Glutamatergic neuron (in vitro differentiated cells): ENCODE results near the gene MTREX. TPM values are rescaled to one million over a fixed set of nuclear protein-coding genes. Genes with fewer than 3 reads are reported as not detected.
A peak's percentile ranks its signal among the peaks of the same experiment; 100 is the strongest.

Source experiments
- DNase-seq: peaks from one replicate; pipeline ENCODE4 v3.0.0; 2022
- H3K27ac Mint-ChIP-seq: one replicate; pipeline ENCODE4 v1.8.0; 2020; ENCODE audit warnings: mild to moderate bottlenecking, mixed read lengths, inconsistent platforms; ENCODE audit not compliant: unreplicated experiment
- H3K27me3 Mint-ChIP-seq: one replicate; pipeline ENCODE4 v1.8.0; 2020; ENCODE audit warnings: mild to moderate bottlenecking, moderate library complexity, mixed read lengths, inconsistent platforms; ENCODE audit not compliant: unreplicated experiment
- H3K36me3 Mint-ChIP-seq: one replicate; pipeline ENCODE4 v1.8.0; 2020; ENCODE audit warnings: mild to moderate bottlenecking, mixed read lengths, inconsistent platforms; ENCODE audit not compliant: unreplicated experiment
- H3K4me1 Mint-ChIP-seq: one replicate; pipeline ENCODE4 v1.8.0; 2020; ENCODE audit warnings: mild to moderate bottlenecking, low read depth, mixed read lengths, inconsistent platforms; ENCODE audit not compliant: unreplicated experiment
- H3K4me3 Mint-ChIP-seq: one replicate; pipeline ENCODE4 v1.8.0; 2020; ENCODE audit warnings: mild to moderate bottlenecking, mixed read lengths, inconsistent platforms; ENCODE audit not compliant: unreplicated experiment
- H3K9me3 Mint-ChIP-seq: one replicate; pipeline ENCODE4 v1.8.0; 2020; ENCODE audit warnings: mild to moderate bottlenecking, moderate library complexity, mixed read lengths, inconsistent platforms; ENCODE audit not compliant: unreplicated experiment
- total RNA-seq: library from RNA; stranded (reverse); fragmentation: NEBNext Ultra II Directional; extraction: Animal tissue kit (Norgen Biotek cat#: 25700); gene quantifications from one replicate; pipeline ENCODE4 v1.2.1, GENCODE V29; 2021; ENCODE audit not compliant: unreplicated experiment
- TF ChIP-seq, protein P1 (sequence below): fragments of 200-600 bp; sonication (generic); IDR thresholded peaks from one replicate; pipeline ENCODE4 v1.5.0; 2021; ENCODE audit not compliant: partially characterized antibody, unreplicated experiment

MTREX gene
- total RNA-seq, 1 donor from 2014 or later: 81.9 TPM

DNA sequence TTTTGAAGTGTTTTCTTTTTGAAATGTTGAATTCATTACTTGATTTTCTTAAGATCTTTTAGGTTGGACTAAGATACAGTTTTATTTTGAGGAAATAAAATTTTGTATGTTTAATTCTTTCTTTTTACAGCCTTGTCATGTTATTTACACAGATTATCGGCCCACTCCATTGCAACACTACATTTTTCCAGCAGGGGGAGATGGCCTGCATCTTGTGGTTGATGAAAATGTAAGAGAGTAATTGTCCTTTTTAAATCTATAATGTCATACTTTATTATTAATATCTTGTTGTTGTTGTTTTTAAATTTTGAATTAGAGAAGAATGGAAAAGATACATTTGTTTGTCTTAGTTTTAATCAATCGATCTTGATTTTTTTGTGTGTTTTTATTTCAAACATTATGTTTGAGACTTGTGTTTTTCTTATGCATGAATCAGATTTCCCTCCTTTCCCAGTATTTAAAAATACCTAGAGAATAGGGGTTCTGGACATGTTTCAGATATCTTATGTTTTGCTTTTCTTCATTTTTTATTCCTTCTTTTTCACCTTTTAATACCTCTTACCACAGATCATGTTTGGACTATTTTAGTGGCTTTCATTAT, 36.7 kb downstream of the MTREX start:
- H3K36me3 Mint-ChIP-seq: peaks cover 9% of the 10 kb centered on the region
- H3K9me3 Mint-ChIP-seq: no peaks in the 10 kb centered on the region
- peak; percentile 74 for DNase-seq
- no peaks in the 10 kb centered on the region for H3K4me1 Mint-ChIP-seq
- peaks cover 2% of the 10 kb centered on the region for H3K27me3 Mint-ChIP-seq
- TF ChIP-seq, protein P1, sequence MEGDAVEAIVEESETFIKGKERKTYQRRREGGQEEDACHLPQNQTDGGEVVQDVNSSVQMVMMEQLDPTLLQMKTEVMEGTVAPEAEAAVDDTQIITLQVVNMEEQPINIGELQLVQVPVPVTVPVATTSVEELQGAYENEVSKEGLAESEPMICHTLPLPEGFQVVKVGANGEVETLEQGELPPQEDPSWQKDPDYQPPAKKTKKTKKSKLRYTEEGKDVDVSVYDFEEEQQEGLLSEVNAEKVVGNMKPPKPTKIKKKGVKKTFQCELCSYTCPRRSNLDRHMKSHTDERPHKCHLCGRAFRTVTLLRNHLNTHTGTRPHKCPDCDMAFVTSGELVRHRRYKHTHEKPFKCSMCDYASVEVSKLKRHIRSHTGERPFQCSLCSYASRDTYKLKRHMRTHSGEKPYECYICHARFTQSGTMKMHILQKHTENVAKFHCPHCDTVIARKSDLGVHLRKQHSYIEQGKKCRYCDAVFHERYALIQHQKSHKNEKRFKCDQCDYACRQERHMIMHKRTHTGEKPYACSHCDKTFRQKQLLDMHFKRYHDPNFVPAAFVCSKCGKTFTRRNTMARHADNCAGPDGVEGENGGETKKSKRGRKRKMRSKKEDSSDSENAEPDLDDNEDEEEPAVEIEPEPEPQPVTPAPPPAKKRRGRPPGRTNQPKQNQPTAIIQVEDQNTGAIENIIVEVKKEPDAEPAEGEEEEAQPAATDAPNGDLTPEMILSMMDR: peak; percentile 90
- H3K27ac Mint-ChIP-seq: no peak overlapping the region
- no peak overlapping the region for H3K4me3 Mint-ChIP-seq

DNA sequence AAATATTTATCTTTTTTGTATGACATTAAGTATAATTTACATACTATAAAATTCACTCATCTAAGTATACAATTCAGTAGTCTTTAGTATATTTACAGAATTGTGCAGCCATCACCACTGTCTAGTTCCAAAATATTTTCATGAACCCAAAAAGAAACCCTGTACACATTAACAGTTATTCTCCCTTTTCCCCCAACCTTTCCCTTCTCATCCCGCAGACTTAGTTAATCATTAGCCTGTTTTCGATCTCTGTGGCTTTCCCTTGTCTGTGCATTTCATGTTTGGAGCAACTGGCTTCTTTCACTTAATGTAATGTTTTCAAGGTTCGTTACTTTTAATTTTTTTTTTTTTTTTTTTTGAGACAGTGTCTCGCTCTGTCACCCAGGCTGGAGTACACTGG, 37.5 kb downstream of the MTREX start:
- Mint-ChIP-seq H3K4me3 (no peak overlapping the region), H3K9me3 (no peaks in the 10 kb centered on the region), H3K4me1 (no peaks in the 10 kb centered on the region), H3K27ac (no peak overlapping the region), H3K36me3 (peaks cover 9% of the 10 kb centered on the region), H3K27me3 (peaks cover 2% of the 10 kb centered on the region)
- DNase-seq: no peak
- TF ChIP-seq, protein P1: no peak

DNA sequence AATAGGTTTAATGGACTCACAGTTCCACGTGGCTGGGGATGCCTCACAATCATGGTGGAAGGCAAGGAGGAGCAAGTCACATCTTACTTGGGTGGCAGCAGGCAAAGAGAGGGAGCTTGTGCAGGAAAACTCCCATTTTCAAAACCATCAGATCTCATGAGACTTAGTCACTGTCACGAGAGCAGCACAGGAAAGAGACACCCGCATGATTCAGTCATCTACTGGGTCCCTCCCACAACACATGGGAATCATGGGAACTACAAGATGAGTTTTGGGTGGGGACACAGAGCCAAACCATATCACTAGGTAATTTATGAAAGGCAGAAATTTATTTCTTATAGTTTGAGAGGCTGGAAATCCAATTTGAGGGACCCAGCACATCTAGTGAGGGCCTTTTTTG, 40.0 kb downstream of the MTREX start:
- Mint-ChIP-seq H3K27ac (no peak overlapping the region), H3K4me1 (no peaks in the 10 kb centered on the region), H3K36me3 (peaks cover 9% of the 10 kb centered on the region), H3K4me3 (no peak overlapping the region), H3K9me3 (no peaks in the 10 kb centered on the region), H3K27me3 (peaks cover 2% of the 10 kb centered on the region)
- TF ChIP-seq, protein P1: no peak
- no peak for DNase-seq

DNA sequence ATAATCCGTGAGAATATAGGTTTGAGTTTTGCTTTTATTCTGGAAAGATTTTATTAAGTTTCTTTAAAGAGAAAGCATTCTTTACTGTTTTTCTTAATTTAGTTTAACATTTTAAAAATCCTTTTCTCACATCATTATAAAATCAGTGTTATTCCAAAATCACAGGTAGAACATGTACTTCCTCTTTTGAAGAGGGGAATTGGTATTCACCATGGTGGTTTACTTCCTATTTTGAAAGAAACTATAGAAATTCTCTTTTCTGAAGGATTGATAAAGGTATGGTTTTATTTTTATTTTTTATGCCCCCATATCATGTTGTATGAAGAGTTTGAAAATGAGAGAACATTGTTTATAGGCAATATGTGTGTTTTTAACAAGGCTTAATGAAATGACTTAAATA, 43.0 kb downstream of the MTREX start:
- H3K27ac Mint-ChIP-seq: no peak overlapping the region
- peaks cover 9% of the 10 kb centered on the region for H3K36me3 Mint-ChIP-seq
- H3K4me3 Mint-ChIP-seq: no peak overlapping the region
- DNase-seq: no peak
- no peaks in the 10 kb centered on the region for H3K4me1 Mint-ChIP-seq
- TF ChIP-seq, protein P1: no peak
- peaks cover 2% of the 10 kb centered on the region for H3K27me3 Mint-ChIP-seq
- no peaks in the 10 kb centered on the region for H3K9me3 Mint-ChIP-seq

DNA sequence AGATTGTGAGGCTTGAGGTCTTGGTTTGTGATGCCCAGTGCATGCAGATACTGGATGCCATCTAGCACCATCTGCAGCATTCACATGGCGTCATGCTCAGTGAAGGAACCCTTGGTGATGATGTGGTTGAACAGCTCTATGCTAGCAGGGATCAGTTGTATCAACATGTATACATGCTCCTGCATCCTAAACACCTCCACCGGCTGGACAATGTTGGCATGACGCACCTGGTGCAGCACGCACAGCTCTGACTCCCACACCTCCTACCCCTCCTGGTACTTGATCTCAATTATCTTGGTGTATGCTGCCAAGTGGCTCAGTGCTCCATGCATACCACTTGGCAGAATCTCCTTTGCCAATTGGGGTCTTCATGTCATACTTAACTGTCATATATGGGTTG, 49.1 kb downstream of the MTREX start:
- Mint-ChIP-seq H3K36me3 (peaks cover 7% of the 10 kb centered on the region), H3K4me3 (no peak overlapping the region), H3K27ac (no peak overlapping the region), H3K9me3 (no peaks in the 10 kb centered on the region), H3K4me1 (no peaks in the 10 kb centered on the region), H3K27me3 (no peaks in the 10 kb centered on the region)
- DNase-seq: no peak
- TF ChIP-seq, protein P1: no peak
